ENCODE data around the gene MLXIP.

DNA sequence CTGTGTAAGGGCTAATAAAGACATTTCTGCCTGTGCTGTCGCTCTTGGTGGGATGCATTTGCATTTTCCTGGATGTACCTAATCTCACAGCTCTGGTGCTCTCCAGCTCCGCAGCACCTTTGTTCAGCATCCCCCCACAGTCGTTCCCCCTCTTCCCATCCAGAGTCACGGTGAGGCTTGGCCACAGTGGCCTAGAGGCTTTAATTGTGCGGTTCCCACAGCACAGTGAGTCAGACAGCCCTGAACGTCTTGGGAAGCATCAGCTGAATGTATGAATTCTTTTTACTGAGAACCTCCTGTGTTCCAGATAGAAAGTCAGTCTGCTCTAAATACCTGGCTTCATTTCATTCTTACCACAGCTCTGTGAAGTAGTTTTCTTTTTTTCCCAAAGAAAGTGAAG lies 28.7 kb downstream of the MLXIP start:
- TF ChIP-seq, protein P1, sequence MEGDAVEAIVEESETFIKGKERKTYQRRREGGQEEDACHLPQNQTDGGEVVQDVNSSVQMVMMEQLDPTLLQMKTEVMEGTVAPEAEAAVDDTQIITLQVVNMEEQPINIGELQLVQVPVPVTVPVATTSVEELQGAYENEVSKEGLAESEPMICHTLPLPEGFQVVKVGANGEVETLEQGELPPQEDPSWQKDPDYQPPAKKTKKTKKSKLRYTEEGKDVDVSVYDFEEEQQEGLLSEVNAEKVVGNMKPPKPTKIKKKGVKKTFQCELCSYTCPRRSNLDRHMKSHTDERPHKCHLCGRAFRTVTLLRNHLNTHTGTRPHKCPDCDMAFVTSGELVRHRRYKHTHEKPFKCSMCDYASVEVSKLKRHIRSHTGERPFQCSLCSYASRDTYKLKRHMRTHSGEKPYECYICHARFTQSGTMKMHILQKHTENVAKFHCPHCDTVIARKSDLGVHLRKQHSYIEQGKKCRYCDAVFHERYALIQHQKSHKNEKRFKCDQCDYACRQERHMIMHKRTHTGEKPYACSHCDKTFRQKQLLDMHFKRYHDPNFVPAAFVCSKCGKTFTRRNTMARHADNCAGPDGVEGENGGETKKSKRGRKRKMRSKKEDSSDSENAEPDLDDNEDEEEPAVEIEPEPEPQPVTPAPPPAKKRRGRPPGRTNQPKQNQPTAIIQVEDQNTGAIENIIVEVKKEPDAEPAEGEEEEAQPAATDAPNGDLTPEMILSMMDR (IDR thresholded peaks at IDR 0.05): no peak
- TF ChIP-seq POLR2A (IDR thresholded peaks at IDR 0.05) (no peak), EP300 (IDR thresholded peaks at IDR 0.05) (no peak)

All from ovary (tissue), 3 donors.